ENCODE data around the gene ADGRD1. TPM values are rescaled to one million over a fixed set of nuclear protein-coding genes. Genes with fewer than 3 reads are reported as not detected.

Gene ADGRD1
- total RNA-seq, 1 donor from 2014 or later = 0.98 TPM

DNA sequence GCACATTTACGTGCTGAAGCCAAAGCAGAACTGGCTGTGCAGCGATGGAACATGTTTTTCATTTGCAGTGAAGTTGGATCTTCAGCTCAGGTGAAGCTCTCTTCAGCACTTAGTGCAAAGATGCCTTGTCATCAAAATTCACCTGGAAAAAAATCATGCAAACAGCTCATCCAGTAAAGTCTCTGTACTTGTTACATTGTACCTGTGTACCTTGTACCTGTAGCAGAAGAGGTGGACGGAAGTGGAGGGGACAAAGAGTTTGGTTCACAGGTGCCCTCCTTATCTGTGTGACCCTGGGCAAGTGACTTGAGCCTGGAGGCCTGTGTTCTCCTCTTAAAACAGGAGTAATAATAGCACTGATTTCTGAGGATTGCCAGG, 54.0 kb downstream of the ADGRD1 start:
- no peaks in the 10 kb centered on the region for H3K36me3 Mint-ChIP-seq (ENCODE audit: low read depth)
- H3K4me3 Mint-ChIP-seq = no peak overlapping the region
- no peaks in the 10 kb centered on the region for H3K27me3 Mint-ChIP-seq (ENCODE audit: low read depth)
- DNase-seq (ENCODE audit: low read depth, low spot score) = no peak
- H3K4me1 Mint-ChIP-seq = peaks cover 18% of the 10 kb centered on the region
- no peaks in the 10 kb centered on the region for H3K9me3 Mint-ChIP-seq
- TF ChIP-seq, protein P1, sequence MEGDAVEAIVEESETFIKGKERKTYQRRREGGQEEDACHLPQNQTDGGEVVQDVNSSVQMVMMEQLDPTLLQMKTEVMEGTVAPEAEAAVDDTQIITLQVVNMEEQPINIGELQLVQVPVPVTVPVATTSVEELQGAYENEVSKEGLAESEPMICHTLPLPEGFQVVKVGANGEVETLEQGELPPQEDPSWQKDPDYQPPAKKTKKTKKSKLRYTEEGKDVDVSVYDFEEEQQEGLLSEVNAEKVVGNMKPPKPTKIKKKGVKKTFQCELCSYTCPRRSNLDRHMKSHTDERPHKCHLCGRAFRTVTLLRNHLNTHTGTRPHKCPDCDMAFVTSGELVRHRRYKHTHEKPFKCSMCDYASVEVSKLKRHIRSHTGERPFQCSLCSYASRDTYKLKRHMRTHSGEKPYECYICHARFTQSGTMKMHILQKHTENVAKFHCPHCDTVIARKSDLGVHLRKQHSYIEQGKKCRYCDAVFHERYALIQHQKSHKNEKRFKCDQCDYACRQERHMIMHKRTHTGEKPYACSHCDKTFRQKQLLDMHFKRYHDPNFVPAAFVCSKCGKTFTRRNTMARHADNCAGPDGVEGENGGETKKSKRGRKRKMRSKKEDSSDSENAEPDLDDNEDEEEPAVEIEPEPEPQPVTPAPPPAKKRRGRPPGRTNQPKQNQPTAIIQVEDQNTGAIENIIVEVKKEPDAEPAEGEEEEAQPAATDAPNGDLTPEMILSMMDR (conservative IDR thresholded peaks at IDR 0.05) = no peak
- no peak overlapping the region for H3K27ac Mint-ChIP-seq (ENCODE audit: unreplicated experiment)

DNA sequence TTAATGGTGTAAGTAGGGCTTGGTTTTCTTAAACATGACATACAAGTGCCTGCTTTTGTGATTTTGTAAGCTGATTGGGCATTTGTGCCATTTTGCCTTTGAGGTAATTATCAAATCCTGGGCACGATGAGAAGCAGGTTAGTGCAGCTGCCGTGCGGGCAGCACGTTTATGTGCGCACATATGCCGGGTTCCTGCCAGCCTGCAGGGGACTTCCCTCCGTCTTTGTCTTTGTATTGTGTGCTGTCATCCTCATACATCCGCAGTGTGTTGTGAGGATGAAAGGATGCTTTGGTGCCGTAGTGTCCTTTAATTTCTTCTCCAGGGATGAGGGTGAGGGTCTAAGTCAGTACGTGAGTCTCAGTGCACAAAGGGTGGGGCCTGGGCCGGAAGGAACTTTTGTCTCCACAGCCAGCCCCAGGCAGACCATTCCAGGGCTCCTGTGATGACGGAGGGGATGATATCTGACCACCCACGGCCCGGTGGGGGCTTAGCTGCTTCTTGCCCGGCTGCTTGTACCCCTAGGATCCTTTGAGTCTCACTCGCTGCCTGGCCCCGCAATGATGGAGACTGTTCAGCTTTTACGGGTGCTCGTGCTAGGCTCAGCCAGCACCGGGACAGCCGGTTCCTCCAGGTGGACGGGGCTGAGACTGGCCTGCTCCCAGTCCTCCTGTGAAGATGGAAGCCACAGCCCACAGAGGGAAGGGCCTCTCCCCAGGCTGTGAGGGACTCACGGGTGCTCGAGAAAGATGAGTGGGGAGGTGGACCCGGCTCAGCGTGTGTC, 54.6 kb downstream of the ADGRD1 start:
- TF ChIP-seq, protein P1 (conservative IDR thresholded peaks at IDR 0.05) = no peak
- Mint-ChIP-seq H3K9me3 (no peaks in the 10 kb centered on the region), H3K27me3 (ENCODE audit: low read depth) (no peaks in the 10 kb centered on the region), H3K4me3 (no peak overlapping the region), H3K4me1 (peaks cover 18% of the 10 kb centered on the region), H3K27ac (ENCODE audit: unreplicated experiment) (no peak overlapping the region), H3K36me3 (ENCODE audit: low read depth) (no peaks in the 10 kb centered on the region)
- DNase-seq (ENCODE audit: low read depth, low spot score) = no peak

DNA sequence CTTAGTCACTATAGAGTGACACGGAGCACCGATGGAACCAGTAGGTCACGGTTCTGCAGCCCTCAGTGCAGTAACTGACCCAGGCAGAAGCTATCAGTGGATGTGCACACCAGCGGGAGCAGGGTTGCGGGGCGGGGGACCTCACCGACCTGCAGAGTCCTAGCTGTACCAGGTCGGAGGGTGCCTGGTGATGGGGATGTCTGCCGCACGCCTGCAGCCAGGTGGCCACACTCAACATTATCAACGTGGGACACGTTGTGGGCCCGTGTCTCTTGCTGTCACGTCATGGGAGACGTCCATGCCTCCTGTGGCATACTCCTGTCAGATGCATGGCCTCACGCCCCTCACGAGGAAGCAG, 55.2 kb downstream of the ADGRD1 start:
- Mint-ChIP-seq H3K27me3 (ENCODE audit: low read depth) (no peaks in the 10 kb centered on the region), H3K36me3 (ENCODE audit: low read depth) (no peaks in the 10 kb centered on the region), H3K27ac (ENCODE audit: unreplicated experiment) (no peak overlapping the region), H3K4me3 (no peak overlapping the region), H3K4me1 (peaks cover 18% of the 10 kb centered on the region), H3K9me3 (no peaks in the 10 kb centered on the region)
- DNase-seq (ENCODE audit: low read depth, low spot score) = no peak
- TF ChIP-seq, protein P1 (conservative IDR thresholded peaks at IDR 0.05) = no peak

DNA sequence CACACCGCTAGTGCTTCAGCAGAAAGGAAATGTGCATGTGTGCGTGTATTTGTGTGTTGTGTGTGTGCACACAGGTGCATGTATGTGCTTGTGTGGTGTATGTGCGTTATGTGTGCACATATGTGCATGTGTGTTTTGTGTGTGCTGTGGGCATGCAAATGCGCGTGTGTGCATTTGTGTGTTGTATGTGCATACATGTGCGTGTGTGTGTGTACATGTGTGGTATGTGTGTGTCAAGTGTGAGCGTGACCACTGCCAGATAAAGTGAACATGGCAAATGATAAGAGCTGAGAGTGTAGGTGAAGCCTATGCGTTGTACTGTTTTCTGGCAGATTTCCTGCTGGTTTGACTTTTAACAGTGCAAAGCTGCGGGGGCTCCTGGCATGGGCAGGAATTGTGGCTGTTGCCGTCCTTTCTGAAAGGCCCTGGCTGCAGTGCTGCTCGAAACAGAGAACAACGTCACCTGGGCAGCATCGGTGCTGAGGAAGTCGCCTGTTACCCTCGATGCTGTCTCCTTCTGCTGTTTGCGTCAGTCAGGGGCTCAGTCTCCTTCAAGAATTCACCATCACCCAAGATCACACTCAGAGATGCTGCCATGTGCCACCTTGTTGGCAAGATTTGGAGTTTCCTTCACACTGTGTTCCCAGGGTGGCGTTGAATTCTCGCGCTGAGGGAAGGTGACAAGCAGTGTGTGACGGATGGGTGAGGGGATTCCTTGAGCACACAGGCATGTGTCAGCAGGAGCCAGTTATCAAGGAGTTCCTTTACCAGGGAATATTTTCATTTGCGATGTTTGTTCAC, 56.1 kb downstream of the ADGRD1 start:
- Mint-ChIP-seq H3K27me3 (ENCODE audit: low read depth) (no peaks in the 10 kb centered on the region), H3K9me3 (no peaks in the 10 kb centered on the region), H3K36me3 (ENCODE audit: low read depth) (no peaks in the 10 kb centered on the region), H3K4me1 (peaks cover 18% of the 10 kb centered on the region), H3K27ac (ENCODE audit: unreplicated experiment) (no peak overlapping the region), H3K4me3 (no peak overlapping the region)
- no peak for DNase-seq (ENCODE audit: low read depth, low spot score)
- TF ChIP-seq, protein P1 (conservative IDR thresholded peaks at IDR 0.05) = no peak

DNA sequence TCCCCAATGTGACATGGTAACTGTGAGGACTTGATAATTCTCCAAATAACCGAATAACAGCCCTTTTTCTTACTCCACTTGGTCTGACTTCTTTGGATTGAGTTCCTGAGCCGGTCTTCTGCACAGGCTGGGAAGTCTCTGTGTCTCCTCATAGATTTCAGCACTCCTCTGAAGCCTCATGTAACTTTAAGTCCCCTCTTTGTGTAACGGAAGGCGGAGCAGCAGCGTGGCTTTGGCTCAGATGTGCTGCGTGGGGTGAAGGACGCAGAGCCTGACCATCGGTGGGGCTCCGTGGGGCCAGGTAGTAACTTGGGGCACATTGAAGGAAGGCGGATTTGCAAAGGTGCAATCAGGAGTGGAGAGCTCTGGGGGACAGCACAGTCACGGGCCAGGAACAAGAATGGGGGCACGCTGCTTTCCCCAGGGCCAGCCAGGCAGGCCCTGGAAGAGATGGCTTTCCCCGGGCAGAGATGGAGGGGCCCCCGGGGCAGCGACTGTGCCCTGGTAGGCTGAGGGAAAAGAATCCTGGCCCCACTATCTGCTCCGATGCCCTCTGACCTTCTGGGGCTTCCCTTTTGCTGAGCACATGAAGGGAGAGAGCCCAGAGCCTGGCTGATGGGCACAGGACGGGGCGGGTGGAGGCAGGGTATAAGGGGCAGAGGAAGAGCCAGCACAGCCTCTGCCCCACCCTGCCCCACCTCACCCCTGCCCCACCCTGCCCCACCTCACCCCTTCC, 56.9 kb downstream of the ADGRD1 start:
- no peaks in the 10 kb centered on the region for H3K27me3 Mint-ChIP-seq (ENCODE audit: low read depth)
- no peak overlapping the region for H3K4me3 Mint-ChIP-seq
- DNase-seq (ENCODE audit: low read depth, low spot score) = no peak
- H3K36me3 Mint-ChIP-seq (ENCODE audit: low read depth) = no peaks in the 10 kb centered on the region
- no peak overlapping the region for H3K27ac Mint-ChIP-seq (ENCODE audit: unreplicated experiment)
- TF ChIP-seq, protein P1 (conservative IDR thresholded peaks at IDR 0.05) = no peak
- H3K9me3 Mint-ChIP-seq = no peaks in the 10 kb centered on the region
- peaks cover 18% of the 10 kb centered on the region for H3K4me1 Mint-ChIP-seq
